ENCODE data around the gene PRDM13.
A peak's percentile ranks its signal among the peaks of the same experiment; 100 is the strongest.
"Not testable (repeated sequence)": the region's sequence is repeated elsewhere in the genome, so short reads cannot be mapped to it uniquely, and the experiment has no call there.

Gene PRDM13

DNA sequence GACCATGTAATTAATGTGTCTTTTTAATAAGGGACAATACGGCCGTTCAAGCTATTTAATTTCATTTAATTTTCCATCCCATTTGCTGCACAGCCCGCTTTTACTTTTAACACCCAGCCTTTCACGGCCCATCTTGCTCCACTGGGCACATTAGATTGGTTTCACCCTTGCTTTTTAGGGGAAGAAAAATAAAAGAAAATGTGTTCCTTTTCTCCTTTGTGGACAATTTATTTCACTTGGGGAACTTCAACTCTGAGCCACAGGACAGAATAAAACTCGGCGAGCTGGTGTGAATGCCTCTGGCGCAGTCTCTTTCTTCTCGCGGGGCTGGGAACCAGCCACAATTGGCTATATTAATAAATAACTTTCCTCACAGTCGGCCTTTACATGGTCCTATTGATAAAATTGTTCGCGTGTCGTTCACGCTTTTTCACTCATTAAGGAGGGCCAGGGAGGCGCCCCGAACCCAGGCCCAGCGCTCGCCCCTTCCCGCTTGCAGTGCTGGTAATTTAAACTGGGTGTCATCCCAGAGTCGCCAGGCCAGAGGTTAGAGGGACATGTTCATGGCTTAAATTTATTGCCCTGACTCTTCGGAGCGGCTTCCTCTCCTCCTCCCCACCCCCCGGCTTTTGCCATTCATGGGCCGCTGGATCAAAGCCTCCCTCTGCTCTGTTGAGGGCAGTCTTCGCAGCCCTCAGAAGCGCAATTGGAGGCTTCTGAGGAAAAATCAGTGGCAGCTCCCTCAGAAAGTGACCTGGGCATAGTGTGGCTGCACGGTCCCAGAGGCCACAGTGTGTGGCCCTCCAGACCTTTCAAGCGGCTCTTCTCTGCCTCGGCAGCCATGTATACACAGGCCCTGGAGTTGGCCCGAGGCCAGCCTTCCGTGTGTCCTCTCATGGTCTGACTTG lies 2.2 kb upstream of the PRDM13 start:
- no peak for DNase-seq

DNA sequence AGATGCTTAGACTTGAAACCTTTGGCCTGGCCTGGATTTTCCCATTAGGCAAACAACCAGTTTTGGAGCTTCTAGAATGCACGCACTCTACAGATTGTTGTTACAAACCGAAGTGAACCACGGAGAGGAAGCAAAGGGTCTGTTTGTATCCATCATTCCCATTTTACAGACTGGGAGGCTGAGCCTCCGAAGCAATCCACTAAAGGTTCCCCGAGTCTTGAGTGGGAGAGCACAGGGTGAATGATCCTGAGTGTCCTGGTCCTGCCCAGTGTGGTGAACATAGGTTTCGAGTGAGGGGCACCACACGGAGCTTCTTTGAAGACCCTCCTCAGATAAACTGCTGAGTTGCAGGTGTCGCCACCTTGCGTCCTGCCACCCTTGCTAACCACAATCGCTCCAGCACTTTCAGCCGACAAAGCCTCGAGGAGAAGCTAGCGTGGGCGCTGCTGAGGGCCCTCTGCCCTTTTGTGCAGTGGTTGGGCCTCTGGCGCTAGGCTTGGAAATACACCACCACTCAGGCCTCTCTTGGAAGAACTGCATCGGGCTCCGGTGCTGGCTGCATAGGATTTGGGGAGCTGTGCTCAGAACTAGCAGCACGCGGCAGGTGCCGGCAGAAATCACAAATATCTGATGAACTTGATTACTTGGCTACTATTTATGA lies 1.4 kb upstream of the PRDM13 start:
- DNase-seq, result no peak

DNA sequence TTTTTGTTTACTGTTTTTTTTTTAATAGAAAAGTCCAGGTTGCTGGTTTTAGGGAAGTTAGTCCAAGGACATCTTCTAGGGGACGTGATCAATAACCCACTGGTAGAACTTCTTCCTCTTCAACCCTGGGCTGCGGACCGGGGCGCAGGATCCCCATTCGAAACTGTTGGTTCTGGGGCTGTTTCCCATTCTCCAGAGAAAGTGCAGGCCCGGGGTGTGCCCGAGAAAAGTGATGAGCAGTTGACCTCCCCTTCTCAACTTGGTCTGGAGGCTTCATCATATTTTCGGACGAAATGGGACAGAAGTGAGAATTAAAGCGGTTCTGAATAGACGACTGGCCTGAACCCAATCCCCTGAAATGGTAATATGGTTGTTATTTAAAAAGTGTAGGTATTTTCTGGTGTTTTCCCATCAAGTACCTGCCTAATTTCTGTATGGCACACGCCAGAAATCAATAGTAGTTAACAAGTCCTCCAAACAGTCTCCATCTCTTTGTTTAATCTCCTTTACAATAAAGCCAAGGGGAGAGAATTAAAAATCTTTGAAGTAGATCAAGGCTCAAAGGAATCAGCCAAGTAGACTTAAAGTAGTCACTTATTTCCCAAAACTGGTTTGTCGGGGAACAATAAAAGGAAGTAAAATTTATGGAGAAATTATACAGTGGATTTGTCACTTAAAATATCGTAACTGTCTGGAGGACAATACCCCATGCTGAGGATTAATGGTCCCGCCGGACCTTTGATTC lies 550 bp upstream of the PRDM13 start:
- no peak for DNase-seq

DNA sequence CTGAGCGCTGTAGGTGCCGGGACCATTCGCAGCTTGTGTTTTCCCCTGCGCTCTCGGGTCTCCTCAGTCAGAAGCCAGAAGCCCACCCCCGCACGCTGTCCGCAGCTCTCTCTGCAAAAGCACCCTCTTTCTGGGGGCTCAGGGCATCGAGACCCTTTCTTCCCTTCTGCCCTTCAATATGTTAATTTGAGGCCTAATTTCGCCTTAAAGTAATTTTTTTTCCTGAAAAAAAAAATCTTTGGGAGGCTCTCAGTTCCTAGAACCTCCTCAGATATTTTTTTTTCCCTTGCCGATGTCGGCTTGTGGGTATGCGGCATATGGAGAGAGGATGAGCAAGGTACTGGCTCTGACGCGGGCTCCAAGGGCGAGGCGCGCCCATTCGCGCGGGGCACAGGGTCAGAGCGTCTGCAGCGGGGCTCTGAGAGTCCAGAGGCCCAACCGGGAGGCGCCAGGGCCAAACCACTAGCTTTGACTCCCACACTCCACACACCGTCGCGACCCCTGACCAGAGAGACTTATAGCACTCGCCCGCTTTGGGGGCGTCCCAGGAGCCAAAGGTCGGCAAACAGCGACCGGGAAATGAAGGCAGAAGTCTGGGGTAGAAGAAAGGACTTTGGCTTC lies 893 bp downstream of the PRDM13 start:
- DNase-seq, result no peak

DNA sequence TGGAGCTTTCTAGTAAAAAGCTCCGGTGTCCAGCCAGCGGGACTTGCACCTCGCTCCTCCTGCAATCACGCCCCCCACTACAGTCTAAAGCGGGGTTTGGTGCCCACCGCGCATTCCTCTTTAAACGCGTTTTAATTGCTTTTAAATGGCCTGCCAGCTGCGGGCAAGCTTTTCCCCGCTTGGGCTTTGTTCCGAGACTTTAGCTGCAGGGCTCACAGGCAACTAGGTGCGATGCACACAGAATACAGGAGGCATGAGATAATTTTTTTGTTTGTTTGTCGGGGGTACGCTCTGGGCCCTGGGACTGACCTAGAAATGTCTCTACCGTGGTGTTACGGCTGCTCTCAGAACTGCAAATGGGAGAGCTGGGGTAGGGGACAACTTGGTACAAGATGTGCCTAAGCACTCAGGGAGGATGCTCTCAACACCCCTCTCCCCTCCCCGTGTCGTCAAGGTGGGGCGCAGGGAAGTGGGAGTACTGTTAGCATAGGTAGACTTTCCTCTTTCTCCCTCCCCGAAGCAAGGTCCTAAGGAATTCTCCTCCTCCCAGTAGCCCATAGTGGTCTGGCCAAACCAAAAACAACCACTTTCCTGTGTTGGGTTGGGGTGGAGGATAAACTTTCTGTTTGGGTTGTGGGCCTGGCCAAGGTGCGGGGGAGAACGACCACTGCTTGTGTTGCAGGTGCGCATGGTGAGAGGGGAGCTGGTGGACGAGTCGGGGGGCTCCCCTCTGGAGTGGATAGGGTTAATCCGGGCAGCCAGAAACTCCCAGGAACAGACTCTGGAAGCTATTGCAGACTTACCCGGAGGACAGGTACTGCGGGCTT lies 1.6 kb downstream of the PRDM13 start:
- no peak for DNase-seq

DNA sequence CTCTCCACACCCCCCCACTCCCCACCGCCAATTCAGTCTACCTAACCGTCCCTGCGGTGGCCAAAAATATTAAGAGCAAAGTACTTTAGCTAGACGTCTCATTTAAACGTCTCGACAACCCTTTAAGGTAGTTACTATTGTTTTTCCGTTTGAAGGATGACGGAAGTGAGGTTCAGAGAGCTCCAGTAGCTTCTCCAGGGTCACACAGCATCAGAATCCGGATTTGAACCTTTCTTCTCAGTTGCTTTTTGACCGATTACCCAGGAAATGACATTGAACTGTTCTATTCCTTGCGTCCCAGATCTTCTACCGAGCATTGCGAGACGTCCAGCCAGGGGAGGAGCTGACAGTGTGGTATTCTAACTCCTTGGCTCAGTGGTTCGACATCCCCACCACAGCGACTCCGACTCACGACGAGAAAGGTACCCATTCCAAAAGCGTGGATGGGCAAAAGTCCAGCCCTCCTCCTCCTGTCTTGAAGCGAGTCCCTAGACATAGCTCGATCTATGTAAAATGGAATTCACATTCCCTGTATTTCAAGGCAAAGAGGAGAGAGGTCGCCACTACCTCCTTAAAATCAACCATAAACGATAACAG lies 2.4 kb downstream of the PRDM13 start:
- DNase-seq, result no peak

DNA sequence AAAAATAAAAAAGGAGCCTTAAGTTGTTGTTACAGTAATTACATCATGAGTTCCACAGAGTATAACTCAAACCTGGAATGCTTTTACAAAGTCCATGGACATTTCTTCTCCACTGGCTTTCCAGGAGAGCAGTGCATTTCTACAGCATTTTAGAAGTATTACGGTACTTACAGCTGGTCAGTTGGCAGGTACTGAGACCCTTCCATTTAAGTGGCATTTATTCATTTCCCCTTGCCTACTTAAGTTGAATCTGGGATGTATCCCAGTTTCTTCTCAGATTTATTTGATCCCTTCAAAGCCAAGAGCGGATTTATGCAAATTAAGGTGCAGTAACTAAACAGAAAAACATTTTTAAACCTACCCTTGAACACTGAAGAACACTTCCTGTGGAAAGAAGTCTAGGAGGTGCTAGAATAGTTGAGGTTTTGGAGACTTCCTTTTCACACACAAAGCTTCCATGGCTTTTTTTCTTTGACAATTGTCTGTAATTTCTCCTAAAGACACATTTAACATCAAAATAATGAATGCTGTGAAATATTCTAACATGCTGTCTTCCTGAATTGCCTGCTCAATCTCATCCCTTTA lies 3.4 kb downstream of the PRDM13 start:
- DNase-seq, result no peak

DNA sequence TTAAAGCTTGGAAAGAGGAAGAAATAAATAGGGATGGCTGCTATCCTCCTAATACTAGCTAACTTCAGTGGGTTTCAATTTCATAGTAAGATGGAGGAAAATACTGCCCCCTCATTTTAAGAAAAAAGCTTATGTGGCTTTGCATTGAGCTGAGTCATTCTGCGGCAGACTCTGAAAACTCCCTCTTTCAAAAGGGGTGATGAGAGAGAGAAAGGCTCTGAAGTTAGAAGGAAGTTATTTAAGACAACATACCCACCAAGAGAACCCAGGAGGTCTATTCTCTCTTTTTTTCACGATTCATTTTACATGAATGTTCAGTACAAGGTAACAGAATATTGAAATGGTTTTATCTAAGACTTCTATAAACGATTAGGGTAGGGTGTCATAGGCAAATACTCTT lies 4.5 kb downstream of the PRDM13 start:
- no peak for DNase-seq

DNA sequence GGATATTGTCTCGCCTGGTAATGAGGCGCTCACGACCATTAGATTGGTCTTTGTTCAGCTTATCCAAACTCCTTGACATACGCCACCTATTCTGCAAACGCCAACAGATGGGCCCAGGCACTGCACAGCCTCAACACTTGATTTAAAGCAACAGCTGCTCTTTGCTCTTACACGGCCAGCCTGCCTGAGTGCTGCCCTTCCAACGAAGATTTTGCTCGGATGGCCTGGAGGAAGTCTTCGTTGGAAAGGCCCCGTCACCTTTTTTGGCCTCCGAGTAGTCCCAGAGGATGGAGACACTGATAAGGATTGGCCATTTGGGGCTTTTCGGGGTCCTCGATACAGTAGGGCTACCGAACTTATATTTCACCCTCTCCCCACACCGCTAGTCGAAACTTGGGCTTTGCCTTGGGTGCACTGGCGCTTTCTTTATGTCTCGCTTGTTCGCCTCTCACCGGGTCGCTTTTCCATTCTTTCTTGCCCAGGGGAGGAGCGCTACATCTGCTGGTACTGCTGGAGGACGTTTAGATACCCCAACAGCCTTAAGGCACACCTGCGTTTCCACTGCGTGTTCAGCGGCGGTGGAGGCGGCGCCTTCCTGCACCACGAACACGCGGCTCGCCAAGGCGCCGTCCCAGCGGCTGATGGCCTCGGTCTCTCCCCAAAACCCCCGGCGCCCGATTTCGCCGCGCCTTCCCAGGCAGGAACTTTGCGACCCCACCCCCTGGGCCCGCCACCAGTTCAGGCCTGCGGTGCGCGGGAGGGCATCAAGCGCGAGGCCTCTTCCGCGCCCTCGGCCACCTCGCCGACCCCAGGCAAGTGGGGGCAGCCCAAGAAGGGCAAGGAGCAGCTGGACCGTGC lies 6.1 kb downstream of the PRDM13 start:
- DNase-seq, result no peak

DNA sequence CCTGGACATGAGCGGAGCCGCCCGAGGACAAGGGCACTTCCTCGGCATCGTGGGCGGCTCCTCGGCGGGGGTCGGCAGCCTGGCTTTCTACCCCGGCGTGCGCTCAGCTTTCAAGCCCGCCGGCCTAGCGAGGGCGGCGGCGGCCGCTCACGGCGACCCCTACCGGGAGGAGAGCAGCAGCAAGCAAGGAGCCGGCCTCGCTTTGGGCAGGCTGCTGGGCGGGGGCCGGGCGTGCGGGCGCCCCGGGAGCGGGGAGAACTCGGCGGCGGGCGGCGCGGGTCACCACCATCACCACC lies 6.7 kb downstream of the PRDM13 start:
- DNase-seq, result no peak

DNA sequence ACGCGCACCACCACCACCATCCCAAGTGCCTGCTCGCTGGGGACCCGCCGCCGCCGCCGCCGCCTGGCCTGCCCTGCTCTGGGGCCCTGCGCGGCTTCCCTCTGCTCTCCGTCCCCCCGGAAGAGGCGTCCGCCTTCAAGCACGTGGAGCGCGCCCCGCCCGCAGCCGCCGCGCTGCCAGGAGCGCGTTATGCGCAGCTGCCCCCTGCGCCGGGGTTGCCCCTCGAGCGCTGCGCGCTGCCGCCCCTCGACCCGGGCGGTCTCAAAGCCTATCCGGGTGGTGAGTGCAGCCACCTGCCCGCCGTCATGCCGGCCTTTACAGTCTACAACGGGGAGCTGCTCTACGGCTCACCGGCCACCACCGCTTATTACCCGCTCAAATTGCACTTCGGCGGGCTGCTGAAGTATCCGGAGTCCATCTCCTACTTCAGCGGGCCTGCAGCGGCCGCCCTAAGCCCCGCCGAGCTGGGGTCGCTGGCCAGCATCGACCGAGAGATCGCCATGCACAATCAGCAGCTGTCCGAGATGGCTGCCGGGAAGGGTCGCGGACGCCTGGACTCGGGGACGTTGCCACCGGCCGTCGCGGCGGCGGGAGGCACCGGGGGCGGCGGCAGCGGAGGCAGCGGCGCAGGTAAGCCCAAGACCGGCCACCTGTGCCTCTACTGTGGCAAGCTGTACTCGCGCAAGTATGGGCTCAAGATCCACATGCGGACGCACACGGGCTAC lies 7.2 kb downstream of the PRDM13 start:
- DNase-seq, result peak; percentile 44

DNA sequence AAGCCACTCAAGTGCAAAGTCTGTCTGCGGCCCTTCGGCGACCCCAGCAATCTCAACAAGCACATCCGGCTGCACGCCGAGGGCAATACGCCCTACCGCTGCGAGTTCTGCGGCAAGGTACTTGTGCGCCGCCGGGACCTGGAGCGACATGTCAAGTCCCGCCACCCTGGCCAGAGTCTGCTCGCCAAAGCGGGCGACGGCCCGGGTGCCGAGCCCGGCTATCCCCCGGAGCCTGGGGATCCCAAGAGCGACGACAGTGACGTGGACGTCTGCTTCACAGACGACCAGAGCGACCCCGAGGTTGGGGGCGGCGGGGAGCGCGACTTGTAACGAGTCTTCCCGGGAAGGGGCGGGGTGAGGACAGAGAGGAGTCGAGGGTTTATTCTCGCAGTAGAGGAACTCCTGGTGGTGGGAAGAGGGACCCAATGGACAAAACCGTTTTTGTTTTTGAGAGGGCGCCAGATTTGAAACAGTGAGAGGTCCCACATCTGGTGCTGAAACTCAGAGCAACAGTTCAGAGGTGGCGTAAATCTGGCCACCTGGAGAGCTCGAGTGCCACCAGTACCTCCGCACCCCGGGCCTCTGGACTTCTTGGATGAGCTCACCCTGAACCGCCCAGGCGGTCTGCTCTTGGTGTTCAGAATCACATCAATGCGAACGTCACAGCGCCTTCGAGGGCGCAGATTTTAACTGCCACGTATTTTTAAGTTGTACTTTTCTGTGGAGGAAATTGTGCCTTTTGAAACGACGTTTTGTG lies 8.0 kb downstream of the PRDM13 start:
- peak; percentile 32 for DNase-seq

DNA sequence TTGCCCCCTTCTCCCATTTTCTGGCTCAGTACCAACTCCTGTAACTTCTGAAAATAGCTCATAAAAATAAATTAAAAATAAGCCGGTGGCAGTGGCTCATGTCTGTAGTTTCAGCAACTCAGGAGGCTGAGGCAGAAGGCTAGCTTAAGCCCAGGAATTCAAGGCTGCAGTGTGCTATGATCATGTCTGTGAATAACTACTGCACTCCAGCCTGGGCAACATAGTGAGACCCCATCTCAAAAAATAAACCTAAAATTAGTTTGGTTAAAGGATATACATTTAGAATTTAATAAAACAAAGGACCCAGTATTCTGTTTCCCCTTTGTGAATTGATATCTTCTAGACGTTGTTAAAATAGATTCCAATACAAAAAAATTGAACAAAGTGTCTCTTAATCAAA lies 10.5 kb downstream of the PRDM13 start:
- DNase-seq, result no peak

DNA sequence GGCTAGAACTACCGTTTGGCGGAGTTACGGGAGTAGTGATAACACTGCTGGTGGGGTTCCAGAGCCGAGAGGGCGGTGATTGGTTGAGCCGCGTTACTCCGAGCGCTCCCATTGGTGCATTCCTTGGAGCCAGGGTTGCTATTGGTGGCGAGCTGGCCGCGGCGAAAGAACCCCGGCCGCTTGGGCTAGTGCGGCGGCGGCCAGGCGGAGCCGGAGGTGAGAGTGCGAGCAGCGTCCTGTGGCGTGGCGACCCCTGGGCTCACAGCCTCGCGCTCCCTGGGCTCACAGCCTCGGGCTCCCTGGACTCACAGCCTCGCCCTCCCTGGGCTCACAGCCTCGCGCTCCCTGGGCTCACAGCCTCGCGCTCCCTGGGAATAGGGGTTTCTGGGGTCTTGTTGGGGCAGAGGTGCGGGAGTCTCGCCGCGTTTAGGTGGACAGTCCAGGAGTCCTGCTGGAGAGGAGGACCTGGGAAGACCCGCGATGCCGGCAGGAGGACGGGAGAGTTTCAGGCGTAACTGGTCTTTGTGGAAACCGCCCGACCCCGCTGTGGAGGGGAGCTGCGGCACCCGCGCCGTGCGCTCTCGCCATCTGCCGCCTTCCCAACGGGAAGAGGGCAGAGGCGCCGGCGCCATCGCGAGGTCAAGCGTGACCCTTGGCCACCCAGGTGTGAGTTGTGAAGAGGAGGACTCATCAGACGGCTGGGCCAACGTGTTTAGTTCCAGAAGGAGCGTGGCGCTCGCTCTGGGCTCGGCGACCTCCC lies 12.2 kb downstream of the PRDM13 start:
- DNase-seq, result no peak

DNA sequence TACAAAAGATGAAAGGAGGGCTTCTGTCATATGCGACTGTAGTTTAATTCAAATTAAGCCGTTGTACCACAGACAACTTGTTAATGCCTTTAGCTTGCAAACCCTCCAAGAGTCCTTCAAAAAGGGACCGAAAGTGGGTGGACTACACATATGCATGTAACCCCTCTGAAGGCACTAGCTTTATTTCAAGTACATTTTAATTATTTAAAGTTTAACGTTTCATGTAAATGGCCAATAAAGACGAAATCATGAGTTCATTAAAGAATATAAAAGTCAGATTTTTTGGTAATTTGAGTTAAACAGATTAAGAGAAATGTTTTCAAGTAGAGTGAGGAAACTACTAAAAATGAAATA lies 12.8 kb downstream of the PRDM13 start:
- no peak for DNase-seq

DNA sequence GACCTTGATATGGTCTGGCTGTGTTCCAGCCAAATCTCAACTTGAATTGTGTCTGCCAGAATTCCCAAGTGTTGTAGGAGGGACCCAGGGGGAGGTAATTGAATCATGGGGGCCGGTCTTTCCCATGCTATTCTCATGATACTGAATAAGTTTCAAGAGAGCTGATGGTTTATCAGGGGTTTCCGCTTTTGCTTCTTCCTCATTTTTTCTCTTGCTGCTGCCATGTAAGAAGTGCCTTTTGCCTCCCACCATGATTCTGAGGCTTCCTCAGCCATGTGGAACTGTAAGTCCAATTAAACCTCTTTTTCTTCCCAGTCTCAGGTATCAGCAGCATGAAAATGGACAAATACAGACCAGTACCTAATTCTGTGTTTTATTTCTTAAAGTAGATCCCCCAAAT lies 15.4 kb downstream of the PRDM13 start:
- DNase-seq, result not testable (repeated sequence)

DNA sequence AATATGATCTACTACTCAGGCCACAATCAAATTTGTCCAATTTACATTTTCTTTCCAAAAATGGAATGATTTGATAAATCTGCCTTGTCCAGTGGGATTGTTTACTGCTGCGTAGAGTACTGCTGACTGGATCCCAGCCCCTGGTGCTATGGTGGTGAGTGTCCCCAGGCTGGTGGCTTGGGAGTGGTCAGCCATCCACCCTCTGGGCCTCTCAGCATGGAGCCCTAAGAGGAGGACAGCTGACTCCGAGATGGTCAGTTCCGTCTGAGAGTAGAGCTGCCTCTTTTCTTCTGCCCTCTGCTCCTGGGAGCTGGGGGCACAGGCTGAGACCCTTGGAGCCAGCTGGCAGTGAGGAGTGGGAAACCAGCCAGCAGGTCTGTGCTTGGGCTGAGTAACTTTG lies 22.7 kb downstream of the PRDM13 start:
- DNase-seq, result no peak

DNA sequence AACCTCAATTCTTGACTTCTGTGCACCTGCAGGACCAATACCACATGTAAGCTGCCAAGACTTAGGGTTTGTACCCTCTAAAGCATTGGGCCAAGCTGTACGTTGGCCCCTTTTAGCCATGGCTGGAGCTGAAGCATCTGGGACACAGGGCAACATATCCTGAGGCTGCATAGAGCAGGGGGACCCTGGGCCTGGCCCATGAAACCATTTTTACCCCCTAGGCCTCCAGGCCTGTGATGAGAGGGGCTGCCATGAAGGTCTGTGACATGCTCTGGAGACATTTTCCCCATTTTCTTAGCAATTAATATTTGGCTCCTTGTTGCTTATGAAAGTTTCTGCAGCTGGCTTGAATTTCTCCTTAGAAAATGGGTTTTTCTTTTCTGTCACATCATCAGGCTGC lies 31.0 kb downstream of the PRDM13 start:
- no peak for DNase-seq

DNA sequence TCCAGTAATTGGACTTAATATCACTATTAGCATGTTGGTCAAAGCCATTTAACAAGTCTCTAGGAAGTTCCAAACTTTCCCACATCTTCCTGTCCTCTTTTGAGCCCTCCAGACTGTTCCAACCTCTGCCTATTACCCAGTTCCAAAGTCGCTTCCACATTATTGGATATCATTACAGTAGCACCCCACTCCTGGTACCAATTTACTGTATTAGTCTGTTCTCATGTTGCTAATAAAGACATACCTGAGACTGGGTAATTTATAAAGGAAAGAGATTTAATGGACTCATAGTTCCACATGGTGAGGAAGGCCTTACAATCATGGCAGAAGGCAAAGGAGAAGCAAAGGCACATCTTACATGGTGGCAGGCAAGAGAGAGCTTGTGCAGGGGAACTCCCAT lies 31.7 kb downstream of the PRDM13 start:
- DNase-seq, result not testable (repeated sequence)
